Transverse colon (tissue), 3 donors: ENCODE data around the gene TMEM132D.

Experiments
- EP300 ChIP-seq: sonication (generic); formaldehyde crosslinking; IDR thresholded peaks from one replicate; pipeline ENCODE4 v1.6.1; 2017; ENCODE audit warnings: antibody characterized with exemption, low read depth
- TF ChIP-seq, protein P1 (sequence below), 5 experiments: fragments of 200-600 bp in 3 of 5; fragments of 450-650 bp in 2 of 5; sonication (generic) in 3 of 5; IDR thresholded peaks; 1 replicate in 2 of 5; 2 replicates in 3 of 5; pipeline ENCODE4 v1.5.1; 2016 to 2017; ENCODE audit warnings: antibody characterized with exemption in 5 of 5, inconsistent platforms in 3 of 5, mild to moderate bottlenecking in 2 of 5, moderate library complexity in 1 of 5

DNA sequence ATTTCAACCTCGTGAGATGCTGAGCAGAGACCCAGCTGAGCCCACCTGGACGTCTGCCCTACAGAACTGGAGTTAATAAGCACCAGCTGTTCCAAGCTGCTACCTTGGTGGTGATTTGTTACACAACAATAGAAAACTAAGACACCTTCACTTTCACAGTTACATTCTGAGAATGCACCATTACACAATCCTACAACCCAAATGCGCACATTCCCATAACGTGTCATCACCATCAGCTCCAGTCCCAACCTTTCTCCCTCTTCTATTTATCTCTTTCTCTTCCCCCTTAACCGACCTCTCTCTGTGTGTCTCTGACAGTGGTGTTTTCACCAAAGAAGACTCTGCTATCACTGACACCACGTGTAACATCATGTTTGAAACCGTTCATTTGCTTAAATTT is 91.9 kb downstream of the TMEM132D start:
- TF ChIP-seq EP300: no peak
- TF ChIP-seq, protein P1, sequence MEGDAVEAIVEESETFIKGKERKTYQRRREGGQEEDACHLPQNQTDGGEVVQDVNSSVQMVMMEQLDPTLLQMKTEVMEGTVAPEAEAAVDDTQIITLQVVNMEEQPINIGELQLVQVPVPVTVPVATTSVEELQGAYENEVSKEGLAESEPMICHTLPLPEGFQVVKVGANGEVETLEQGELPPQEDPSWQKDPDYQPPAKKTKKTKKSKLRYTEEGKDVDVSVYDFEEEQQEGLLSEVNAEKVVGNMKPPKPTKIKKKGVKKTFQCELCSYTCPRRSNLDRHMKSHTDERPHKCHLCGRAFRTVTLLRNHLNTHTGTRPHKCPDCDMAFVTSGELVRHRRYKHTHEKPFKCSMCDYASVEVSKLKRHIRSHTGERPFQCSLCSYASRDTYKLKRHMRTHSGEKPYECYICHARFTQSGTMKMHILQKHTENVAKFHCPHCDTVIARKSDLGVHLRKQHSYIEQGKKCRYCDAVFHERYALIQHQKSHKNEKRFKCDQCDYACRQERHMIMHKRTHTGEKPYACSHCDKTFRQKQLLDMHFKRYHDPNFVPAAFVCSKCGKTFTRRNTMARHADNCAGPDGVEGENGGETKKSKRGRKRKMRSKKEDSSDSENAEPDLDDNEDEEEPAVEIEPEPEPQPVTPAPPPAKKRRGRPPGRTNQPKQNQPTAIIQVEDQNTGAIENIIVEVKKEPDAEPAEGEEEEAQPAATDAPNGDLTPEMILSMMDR (IDR thresholded peaks at IDR 0.05): no peak
